HG02798 (cell line): Measurements from ENCODE around the gene PNMA8B.
"Not testable (repeated sequence)": the region's sequence is repeated elsewhere in the genome, so short reads cannot be mapped to it uniquely, and the experiment has no call there.

Source experiments
- ATAC-seq: cut with Tn5 transposase; IDR thresholded peaks from one replicate; pipeline ENCODE4 v1.9.1; 2021; ENCODE audit warnings: mild to moderate bottlenecking; ENCODE audit not compliant: unreplicated experiment, poor library complexity

The PNMA8B gene

DNA sequence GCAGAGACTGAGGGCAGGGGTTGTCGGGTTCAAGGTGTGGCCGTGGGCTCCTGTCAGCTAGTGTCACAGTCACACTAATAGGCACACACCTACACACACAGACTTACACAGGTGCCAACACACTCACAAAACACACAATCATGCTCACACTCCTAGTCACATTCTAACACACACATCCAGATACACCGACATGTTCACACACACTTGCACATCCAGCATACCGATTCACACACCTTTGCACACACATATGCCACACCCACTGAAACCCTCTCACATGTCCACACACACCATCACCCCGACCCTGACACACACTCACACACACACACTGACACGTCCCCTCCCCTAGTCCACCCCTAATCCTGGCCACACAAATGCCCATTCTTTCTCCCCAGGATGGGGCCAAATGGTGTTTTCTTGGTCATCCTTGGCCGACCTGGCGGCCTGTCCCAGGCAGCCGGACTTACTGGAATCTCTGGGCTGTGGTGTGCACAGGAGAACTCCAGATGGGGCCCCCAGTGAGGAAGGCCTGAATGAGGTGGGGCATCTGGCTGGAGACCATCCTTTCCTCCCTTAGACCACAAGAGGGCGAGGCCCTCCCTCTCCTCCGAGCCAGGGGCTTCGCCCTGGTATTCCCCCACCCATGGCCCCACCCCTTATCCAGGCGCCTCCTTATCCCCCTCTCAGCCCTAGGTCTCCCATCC, 19.1 kb upstream of the PNMA8B start:
- ATAC-seq = no peak

DNA sequence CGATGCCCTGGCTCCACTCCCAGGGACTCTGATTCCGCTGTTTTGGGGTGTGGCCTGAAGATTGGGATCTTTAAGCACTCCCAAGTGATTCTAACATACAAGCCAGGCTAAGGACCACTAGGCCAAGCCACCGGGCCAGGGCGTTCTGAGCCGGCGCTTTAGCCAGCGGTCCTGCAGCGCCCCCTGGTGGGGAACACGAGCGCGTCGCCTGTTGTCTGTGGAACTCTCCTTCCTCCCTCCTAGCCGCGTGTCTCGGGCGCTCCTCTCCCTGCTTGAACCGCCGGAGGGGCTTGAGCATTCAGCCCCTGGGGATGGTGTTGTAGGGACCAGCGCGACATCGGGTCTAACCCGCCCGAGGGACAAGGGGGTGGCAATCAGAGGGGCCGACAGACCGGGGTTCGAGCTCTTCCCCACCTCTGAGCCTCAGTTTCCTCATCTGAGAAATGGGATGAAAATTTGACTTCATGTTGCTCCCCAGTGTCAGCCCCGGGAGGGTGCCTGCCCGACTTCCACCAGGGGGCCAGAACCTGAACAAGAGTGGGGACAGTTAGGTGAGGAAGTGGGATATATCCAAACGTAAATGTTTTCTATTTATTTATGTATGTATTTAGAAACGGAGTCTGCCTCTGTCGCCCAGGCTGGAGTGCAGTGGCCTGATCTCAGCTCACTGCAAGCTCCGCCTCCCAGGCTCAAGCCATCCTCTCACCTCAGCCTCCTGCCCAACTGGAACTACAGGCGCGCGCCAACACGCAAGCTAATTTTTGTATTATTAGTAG, 18.0 kb upstream of the PNMA8B start:
- no peak for ATAC-seq

DNA sequence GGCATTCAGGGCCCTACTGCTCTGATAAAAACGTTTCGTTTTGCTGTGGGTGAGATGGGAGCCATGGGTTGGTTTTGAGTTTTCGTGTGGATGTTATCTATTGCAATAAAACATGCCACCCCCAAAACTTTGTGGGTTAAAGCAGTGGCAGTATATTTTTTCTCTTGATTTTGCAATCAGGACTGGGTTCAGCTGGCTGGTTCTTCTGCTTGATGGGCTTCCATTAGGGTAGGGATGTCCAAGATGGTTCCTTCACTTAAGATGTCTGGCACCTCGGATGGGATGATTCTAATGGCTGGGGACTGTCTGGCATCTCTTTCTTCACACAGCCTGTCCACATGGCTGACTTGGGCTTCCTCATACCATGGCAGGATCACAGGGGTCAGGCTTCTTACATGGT, 15.6 kb upstream of the PNMA8B start:
- no peak for ATAC-seq

DNA sequence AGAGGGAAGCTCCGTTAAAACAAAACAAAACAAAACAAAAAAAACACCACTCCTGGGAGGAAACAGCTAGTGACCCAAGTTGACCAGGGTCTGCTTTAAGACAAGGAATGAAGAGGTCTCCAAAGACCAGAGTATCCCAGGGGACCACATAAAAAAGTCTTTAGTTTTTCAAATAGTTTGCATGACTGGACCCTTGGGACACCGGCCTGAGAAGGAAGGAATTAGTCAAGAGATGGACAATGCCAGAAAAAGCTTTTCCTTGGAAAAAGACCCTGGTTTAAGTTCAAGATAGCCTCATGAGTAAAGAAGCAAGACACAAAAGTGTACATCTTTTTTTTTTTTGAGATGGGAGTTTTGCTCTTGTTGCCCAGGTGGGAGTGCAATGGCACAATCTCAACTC, 12.5 kb upstream of the PNMA8B start:
- no peak for ATAC-seq

DNA sequence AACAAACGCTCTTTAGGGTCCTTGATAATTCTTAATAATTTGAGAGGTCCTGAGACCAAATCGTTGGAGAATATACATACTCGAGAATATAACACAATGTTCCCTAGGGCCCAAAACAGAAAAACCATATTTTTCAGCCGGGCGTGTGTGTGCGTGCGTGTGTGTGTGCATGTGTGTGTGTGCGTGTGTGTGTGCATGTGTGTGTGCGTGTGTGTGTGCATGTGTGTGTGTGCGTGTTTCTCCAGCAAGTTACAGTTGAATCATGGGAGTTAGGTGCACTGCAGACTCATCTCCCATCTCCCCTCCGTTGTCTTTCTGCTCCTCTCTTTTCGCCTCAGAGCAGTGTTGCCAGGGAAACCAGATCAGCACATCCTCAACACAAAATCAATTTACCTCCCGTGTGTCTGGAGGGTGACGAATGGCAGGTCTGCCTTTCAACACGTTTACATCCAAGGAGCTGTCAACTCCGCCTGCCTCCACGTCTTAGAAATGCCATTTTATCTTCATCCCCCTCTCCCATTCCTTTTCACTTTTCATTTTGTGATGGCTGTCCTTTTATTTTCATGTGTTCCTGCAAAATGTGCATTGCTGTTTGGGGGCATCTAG, 8.3 kb upstream of the PNMA8B start:
- ATAC-seq = no peak

- no peak for ATAC-seq
Observed at GRCh38 chr19:46502891-46503290, 7.2 kb upstream of the PNMA8B start.

GRCh38 chr19:46499692-46500091, 4.0 kb upstream of the PNMA8B start:
- ATAC-seq = no peak

GRCh38 chr19:46497773-46498172, 2.1 kb upstream of the PNMA8B start:
- ATAC-seq = no peak

- not testable (repeated sequence) for ATAC-seq
Observed at GRCh38 chr19:46496886-46497285, 1.2 kb upstream of the PNMA8B start.

- ATAC-seq = no peak
Observed at GRCh38 chr19:46496304-46496703, 637 bp upstream of the PNMA8B start.

GRCh38 chr19:46494941-46495785, 504 bp downstream of the PNMA8B start:
- no peak for ATAC-seq

DNA sequence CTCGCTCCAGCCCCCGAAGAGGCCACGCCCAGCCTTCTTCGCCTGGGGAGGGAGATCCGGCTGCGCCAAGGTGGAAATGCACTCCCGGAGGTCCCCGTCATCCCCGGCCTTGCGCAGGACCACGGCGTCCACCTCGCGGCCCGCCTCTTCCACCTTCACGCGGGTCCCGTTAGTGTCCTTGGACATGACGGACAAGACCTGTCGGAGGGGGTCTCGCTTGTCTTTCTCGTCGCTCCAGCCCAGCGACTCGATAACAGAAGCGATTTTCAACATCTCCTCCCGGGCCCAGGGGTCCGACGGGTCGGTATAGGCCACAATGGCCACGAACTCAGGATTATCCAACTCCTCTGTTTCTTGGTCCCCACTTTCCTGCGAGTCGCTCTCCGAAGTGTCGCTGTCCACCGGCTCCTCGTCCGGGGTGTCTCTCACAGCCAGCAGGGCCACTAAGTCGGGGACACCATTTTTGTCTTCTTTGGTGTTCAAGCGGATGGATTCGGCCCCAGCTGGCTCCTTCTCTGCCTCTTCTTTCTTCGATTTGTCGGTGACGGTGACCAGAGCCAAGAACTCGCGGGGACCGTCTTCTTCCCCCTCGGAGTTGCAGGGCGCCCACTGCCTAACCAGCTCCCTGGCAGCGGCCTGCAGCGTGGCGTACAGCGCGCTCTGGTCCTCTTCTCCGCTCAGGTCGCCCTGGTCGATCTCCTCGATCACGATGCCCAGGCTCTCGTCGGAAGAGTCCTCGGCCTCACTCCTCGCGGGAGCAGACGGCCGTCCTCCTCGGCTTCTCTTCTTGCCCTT, 1.3 kb downstream of the PNMA8B start:
- no peak for ATAC-seq

GRCh38 chr19:46493236-46494145, 2.2 kb downstream of the PNMA8B start:
- no peak for ATAC-seq

DNA sequence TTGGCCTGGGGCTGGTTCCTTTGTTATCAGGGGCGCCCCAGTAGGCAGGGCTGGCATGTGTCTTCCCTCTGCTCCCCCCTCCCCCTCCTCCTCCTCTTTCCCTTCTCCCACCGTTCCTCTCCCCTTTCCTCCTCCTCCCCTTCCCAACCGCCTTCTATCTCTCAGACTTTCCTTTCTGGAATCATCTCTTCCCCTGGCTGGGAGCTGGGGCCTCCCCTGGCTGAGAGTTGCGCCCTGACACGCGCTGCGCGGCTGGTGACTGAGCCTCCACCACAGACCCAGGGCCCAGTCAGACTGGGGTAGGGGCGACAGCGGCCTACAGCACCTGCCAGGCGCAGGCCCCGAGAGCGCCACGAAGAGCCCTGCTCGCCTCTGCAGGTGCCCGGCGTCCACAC, 2.8 kb downstream of the PNMA8B start:
- ATAC-seq = no peak

GRCh38 chr19:46491975-46492682, 3.5 kb downstream of the PNMA8B start:
- ATAC-seq = no peak

GRCh38 chr19:46490774-46491173, 4.9 kb downstream of the PNMA8B start:
- ATAC-seq = no peak

DNA sequence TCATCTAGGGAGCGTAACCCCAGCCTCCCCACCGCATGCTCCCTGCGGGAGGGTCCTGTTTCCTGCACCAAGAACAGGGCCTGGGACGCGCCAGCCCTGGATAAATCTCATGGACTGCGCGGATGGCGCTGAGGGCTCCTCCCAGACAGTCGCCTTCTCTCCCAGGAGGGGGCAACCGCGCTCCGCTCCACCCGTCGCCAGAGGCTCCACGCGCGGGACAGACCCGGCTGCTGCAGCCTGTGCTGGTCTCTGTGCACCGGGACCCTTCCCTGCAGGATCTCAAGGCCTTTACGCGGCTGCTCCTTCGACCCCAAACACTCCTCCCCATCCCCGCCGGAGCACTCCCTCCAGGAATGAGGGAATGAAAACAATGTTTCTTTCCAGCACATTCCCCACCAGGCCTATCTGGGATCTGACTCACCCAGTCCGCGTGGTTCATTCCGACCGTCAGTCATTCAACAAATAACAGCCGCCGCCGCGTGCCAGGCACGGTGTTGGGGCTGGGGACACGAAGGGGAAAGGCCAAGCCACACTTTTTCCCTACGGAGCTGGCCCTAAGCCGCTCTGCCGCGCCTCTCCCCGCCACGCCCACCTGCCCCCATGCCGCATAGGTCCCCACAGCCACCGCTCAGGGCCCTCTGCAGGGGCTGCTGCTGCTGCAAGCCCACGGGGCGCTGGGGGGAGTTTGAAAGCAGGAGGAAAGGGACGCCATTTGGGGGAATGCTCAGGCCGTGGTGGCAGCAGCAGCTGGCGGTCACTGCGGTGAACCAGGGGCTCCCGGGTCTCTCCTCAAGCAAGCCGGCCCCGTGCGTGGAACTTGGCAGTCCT, 6.0 kb downstream of the PNMA8B start:
- ATAC-seq = no peak
